COLO829 (cell line): ENCODE data around the gene SEMA5B.
A peak's percentile ranks its signal among the peaks of the same experiment; 100 is the strongest.

Experiments
- DNase-seq: peaks from one replicate; pipeline ENCODE4 v3.0.0; 2012; ENCODE audit warnings: low spot score

SEMA5B gene

GRCh38 chr3:122993124-122993978 is 34.2 kb downstream of the SEMA5B start:
- DNase-seq = no peak

GRCh38 chr3:122992676-122993075 is 34.9 kb downstream of the SEMA5B start:
- DNase-seq = no peak

GRCh38 chr3:122992133-122992532 is 35.4 kb downstream of the SEMA5B start:
- DNase-seq = no peak

- no peak for DNase-seq
Observed at GRCh38 chr3:122991236-122991985, 36.2 kb downstream of the SEMA5B start.

- DNase-seq = no peak
Observed at GRCh38 chr3:122989856-122990575, 37.5 kb downstream of the SEMA5B start.

- no peak for DNase-seq
Observed at GRCh38 chr3:122988508-122988907, 39.1 kb downstream of the SEMA5B start.

- DNase-seq = no peak
Observed at GRCh38 chr3:122987736-122988319, 39.7 kb downstream of the SEMA5B start.

GRCh38 chr3:122987231-122987630 is 40.3 kb downstream of the SEMA5B start:
- DNase-seq = no peak

GRCh38 chr3:122986693-122987179 is 40.8 kb downstream of the SEMA5B start:
- DNase-seq = no peak

- no peak for DNase-seq
Observed at GRCh38 chr3:122985539-122985938, 42.0 kb downstream of the SEMA5B start.

GRCh38 chr3:122984650-122985049 is 42.9 kb downstream of the SEMA5B start:
- no peak for DNase-seq

- DNase-seq = no peak
Observed at GRCh38 chr3:122984007-122984406, 43.6 kb downstream of the SEMA5B start.

GRCh38 chr3:122982216-122983185 is 45.1 kb downstream of the SEMA5B start:
- no peak for DNase-seq

GRCh38 chr3:122979211-122979610 is 48.4 kb downstream of the SEMA5B start:
- DNase-seq = no peak

- DNase-seq = no peak
Observed at GRCh38 chr3:122978569-122978968, 49.0 kb downstream of the SEMA5B start.

GRCh38 chr3:122977746-122978466 is 49.7 kb downstream of the SEMA5B start:
- DNase-seq = no peak

GRCh38 chr3:122975924-122976293 is 51.7 kb downstream of the SEMA5B start:
- DNase-seq = no peak

- no peak for DNase-seq
Observed at GRCh38 chr3:122975163-122975923, 52.2 kb downstream of the SEMA5B start.

GRCh38 chr3:122974764-122975162 is 52.8 kb downstream of the SEMA5B start:
- DNase-seq = peak; percentile 63
